ENCODE data around the gene HIBADH. TPM values are rescaled to one million over a fixed set of nuclear protein-coding genes. Genes with fewer than 3 reads are reported as not detected.

Gene HIBADH
- total RNA-seq, 1 donor from 2014 or later: 39.0 TPM

DNA sequence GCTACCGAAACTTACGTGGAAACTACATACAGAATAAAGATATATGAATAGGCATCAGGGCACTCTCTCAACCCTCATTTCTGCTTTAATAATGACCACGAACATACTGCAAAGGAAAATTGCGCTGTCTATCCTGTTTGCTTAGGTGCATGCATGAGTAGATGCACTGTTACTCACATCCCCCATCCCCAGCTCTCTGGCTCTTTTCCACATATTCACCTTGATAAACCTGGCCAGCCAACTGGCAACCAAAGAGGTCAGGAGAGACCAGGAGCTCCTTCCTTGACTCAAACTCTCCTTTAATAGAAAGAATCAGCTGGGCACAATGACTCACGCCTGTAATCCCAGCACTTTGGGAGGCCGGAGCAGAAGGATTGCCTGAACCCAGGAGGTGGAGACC is 29.6 kb downstream of the HIBADH start:
- Histone ChIP-seq H3K36me3 (ENCODE audit: control insufficient read depth, insufficient read depth, low read length) (no peaks in the 10 kb centered on the region), H3K4me3 (ENCODE audit: low read depth, low read length) (no peak overlapping the region), H3K27me3 (ENCODE audit: control insufficient read depth, insufficient read depth, low read length) (no peaks in the 10 kb centered on the region)
- FAIRE-seq (no peak), DNase-seq (ENCODE audit: low read depth) (no peak)
- no peak for TF ChIP-seq CTCF (IDR thresholded peaks at IDR 0.05; ENCODE audit: insufficient read depth, low read length, severe bottlenecking)

GRCh38 chr7:27631391-27631790 is 31.3 kb downstream of the HIBADH start:
- Histone ChIP-seq H3K4me3 (ENCODE audit: low read depth, low read length) (no peak overlapping the region), H3K27me3 (ENCODE audit: control insufficient read depth, insufficient read depth, low read length) (no peaks in the 10 kb centered on the region), H3K36me3 (ENCODE audit: control insufficient read depth, insufficient read depth, low read length) (peaks cover 2% of the 10 kb centered on the region)
- FAIRE-seq (no peak), DNase-seq (ENCODE audit: low read depth) (no peak)
- TF ChIP-seq CTCF (IDR thresholded peaks at IDR 0.05; ENCODE audit: insufficient read depth, low read length, severe bottlenecking): no peak

DNA sequence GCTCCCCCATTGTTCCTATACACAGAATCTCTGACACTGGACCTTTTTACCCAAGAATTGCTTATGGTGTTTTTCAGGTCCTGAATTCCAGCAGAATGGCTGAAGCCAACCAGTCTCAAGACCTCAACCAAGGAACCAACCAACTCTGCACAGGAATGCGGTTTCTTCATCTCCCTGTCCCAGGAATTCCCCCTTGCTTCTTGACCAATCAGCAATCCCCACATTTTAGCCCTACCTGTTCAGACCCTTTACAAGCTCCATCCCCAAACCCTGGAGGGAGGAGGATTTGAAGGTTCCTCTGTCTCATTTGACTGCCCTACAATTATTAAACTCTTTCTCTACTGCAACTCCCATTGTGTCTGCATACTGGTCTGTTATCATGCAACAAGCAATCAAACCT is 35.5 kb downstream of the HIBADH start:
- Histone ChIP-seq H3K36me3 (ENCODE audit: control insufficient read depth, insufficient read depth, low read length) (peaks cover 2% of the 10 kb centered on the region), H3K4me3 (ENCODE audit: low read depth, low read length) (no peak overlapping the region), H3K27me3 (ENCODE audit: control insufficient read depth, insufficient read depth, low read length) (no peaks in the 10 kb centered on the region)
- no peak for TF ChIP-seq CTCF (IDR thresholded peaks at IDR 0.05; ENCODE audit: insufficient read depth, low read length, severe bottlenecking)
- FAIRE-seq: no peak
- DNase-seq (ENCODE audit: low read depth): no peak

GRCh38 chr7:27619492-27619891 is 43.2 kb downstream of the HIBADH start:
- no peak for FAIRE-seq
- H3K4me3 ChIP-seq (ENCODE audit: low read depth, low read length): no peak overlapping the region
- H3K36me3 ChIP-seq (ENCODE audit: control insufficient read depth, insufficient read depth, low read length): no peaks in the 10 kb centered on the region
- no peak for DNase-seq (ENCODE audit: low read depth)
- H3K27me3 ChIP-seq (ENCODE audit: control insufficient read depth, insufficient read depth, low read length): no peaks in the 10 kb centered on the region
- no peak for TF ChIP-seq CTCF (IDR thresholded peaks at IDR 0.05; ENCODE audit: insufficient read depth, low read length, severe bottlenecking)

DNA sequence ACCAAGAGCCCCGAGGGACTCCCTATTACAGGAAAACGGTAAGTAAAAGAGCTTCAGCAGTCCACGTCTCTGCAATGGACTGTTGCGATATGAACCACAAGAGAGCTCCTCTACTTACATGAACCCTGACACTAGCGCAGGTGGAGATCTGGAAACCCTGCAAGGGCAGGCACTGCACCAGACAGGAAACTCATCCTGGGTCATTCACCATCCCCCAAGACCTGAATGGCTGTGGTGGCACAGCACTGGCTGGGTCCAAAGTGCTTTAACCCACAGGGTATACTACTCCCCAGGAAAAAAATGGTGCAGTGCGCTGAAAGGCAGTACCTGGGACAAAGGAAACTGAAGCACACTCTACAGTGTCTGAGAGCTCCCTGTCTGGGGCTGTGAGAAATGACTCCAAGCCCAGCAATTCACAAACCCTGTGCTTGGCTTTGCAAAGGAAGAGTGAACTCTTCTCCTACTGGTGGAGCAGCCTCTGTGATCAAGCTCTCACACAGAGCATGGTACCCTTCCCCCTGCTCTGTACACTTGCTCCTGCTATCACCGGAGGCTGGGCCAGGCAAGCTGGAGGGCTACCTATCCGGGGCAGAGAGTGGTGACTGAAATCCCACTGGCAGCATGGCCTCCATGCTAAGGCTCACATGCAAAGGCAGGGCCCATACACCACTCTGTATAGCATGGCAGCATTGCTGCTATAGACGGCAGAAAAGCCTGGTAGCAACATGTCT is 44.9 kb downstream of the HIBADH start:
- FAIRE-seq (no peak), DNase-seq (ENCODE audit: low read depth) (no peak)
- no peaks in the 10 kb centered on the region for H3K27me3 ChIP-seq (ENCODE audit: control insufficient read depth, insufficient read depth, low read length)
- H3K36me3 ChIP-seq (ENCODE audit: control insufficient read depth, insufficient read depth, low read length): no peaks in the 10 kb centered on the region
- no peak for TF ChIP-seq CTCF (IDR thresholded peaks at IDR 0.05; ENCODE audit: insufficient read depth, low read length, severe bottlenecking)
- H3K4me3 ChIP-seq (ENCODE audit: low read depth, low read length): no peak overlapping the region
